HG03558 (cell line): ENCODE results near the gene NLGN2.

ENCODE experiments used
- ATAC-seq: cut with Tn5 transposase; IDR thresholded peaks from one replicate; pipeline ENCODE4 v1.9.1; 2021; ENCODE audit warnings: moderate number of reproducible peaks; ENCODE audit not compliant: unreplicated experiment; ENCODE audit errors: extremely low read depth

Gene NLGN2

DNA sequence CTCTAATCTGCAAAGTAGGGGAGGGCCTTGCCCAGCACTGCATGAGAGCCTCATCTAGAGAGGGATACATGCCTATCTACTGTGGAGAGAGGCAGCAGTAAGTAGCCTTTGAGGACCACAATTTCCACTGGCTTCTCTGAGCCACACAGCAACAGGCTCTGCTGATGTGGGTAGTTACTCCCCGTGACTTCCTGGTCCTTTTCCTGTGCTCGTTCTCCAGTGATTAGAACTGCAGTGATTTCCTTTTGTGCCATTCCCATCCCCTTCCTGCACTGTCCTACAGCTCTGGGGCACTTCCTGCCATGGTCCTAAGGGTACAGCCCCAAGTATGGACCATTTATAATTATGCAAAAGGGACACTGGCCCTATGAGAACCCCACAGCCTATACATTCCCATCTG lies 16.3 kb upstream of the NLGN2 start:
- no peak for ATAC-seq

DNA sequence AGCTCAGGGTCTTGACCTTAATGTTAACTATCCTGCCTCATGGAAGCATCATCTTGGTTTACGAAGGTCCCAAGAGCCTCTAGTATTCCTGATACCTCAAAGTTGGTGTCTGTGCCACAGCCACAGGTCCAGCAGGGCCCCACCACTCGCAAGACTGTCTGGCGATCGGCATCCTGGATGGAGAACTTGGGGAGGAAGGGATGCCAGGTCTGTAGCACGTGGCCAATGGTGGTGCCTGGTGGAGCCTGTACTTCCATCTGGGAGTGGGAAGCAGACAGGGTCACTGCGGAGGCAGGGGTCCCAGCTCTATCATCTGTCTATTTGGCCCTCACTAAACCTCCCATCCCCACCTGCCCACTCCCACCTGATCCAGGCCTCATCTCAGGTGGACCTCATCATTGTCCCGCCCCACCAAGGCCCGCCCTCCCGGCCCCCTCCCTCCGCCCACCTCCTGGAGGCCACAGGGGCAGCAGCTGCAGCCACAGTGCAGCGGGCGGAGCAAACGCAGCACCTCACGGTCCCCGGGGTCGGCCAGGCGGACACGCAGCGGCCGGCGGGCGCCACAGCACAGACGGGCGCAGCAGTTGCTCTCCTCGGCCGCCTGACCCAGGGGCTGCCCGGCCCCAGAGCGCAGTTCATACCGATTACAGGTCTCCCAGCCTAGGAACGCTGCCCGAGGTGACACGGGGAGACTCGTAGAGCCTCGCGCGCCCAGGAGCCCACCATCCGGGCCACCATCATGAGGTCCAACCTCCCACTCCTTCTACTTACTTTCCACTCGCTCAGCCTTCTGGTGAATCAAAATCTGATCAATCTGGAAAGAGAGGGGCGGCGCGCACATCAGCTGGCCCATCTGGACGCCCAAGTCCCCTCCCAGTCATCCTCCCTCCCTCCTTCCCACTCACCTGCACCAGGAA lies 14.7 kb upstream of the NLGN2 start:
- ATAC-seq, result no peak

DNA sequence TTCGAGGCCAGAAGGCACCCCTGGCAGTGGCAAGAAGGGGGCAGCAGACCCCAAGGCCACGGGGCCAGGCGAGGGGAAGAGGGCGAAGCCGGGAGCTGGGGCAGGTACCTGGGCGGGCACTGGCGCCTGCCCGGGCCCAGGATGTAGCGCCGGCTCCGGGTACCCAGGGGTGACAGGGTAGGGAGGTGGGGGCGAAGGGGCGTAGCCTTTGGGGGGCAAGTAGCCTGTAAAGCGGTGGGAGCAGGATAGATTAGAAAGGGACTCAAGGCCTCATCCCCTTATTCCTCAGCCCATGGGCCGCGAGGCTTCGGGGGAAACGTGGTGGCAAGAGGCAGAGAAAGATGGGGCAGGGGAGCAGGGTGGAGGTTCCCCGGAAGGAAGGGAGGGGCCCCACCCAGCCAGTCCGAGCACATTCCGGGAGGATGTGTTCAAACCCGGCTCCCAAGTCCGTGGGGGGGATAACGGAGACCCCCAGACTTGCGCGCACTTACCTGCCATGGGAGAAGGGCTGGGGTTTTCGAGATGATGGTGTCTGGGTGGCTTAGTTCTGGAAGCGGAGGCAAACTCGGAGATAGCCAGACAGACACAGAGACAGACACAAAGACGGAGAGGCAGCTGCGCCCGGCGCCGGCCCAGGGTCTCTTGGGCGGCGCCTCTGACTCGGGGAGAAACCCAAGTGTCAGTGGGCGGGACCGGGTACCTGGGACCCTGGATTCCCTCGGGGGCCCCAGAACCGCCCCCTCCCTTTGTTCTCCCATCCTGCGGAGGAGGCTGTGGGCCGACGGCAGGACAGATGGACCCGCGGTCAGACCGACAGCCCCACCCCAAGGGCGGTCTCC lies 13.8 kb upstream of the NLGN2 start:
- peak; percentile 13 for ATAC-seq

DNA sequence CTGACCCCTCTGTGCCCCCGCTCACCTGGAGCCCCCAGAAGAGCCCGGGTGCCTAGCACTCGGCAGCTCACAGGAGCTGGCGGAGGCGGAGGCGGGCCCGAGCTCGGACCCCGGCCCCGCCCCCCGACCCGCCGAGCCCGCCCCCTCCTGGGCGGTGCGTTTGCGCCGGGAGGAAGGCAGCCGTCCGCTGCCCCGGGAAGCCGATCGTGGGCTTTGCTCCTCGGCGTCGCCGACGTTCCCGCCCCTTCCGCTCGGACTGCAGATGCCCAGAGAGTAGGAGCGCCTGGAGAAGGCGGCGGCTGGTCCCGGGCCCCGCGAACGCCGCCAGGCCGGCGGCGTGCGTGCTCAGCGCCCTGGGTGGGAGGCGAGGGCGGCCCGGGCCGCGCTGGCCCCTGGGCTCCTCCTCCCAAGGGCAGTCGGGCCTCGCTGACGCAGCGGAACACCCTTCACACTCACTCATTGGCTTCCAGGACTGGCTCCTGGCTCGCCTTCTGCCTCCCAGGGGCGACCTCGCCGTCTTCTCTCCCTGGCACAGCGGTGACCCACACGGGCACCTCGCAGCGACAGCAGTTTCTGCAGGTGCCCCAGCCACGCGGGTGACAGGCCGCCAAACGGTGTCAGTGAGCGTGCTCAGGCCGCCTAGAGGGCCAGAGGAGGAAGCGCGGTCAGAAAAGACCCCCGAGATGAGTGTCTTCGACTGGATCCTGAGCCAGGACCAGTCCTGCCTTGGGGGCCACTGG lies 13.0 kb upstream of the NLGN2 start, which contains the start of gene PLSCR3:
Gene PLSCR3 (minus strand): TSS at position 74 of the 740 bp plus-strand sequence. CDS start 415 bp downstream, outside the sequence.
- ATAC-seq, result peak; percentile 45

DNA sequence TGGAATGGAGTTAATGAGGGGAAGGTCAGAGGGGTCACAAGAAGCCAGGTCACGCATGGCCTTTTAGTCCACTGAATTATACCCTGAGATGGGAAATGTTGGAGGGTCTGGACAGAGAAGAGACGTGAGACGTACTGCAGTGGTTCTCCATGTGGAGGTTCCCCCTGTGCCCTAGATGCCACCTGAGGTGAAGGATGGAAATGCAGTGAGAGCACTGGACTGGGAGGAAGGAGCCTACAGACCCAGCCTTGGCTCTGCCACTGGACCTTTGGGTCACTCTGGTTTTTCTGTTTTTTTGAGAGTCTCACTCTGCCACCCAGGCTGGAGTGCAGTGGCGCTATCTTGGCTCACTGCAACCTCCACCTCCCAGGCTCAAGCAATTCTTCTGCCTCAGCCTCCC lies 11.5 kb upstream of the NLGN2 start:
- no peak for ATAC-seq

DNA sequence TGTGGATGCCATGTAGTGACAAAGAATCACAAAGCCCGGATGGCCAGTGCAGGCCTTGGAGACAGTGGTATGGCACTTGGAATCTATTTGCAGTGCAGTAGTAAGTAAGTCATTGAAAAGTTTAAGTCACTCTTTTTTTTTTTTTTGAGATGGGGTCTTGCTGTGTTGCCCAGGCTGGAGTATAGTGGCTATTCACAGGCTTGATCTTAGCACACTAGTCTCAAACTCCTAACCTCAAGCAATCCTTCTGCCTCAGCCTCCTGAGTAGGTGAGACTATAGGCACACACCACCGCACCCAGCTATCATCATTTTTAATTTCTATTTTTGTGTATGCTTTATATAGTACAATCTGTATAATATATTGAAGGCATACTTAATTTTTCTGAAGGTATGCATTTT lies 9.0 kb upstream of the NLGN2 start:
- no peak for ATAC-seq

DNA sequence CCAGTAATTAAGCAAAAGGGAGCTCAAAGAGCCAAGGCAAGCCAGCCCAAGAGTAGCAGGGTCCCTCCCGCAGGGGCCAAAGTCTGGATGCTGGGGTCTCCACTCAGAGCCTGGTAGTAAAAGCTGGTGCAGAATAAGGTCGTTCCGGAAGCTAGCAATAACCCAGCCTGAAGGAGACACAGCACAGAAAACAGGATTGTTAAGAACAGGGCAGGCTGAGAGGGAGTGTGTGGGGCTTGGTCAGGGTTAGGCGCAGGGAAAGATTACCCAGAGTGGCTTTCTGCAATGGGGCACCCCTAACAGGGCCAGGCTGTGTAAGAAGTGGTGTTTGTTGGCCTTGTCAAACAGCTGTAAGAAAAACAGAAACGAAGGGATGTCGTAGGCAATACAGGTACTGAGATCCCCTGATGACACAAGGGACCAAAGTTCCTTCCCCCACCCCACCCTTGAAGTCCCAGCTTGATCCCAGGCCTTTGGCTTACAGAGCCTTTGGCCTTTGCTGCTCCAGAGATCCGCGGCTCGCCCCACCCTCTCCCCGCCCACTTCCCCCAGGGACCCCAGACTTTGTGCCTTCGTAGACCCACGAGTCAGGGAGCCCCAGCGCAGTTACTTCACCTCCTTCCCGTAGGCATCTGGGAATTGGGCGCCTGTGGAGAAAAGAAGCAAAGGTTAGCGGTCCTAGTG lies 4.5 kb upstream of the NLGN2 start:
- no peak for ATAC-seq

DNA sequence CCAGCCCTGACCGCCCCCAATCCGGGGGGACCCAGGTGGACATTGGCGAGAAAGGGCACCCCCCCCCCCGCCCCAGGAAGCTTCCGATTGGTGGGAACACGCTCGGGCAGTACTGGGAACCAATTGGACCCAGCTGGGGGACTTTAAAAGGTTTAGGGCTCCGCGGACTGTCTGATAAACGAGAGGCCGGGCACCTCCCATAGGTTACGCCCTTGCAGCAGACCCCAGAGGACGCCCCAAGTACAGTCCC lies 4.0 kb upstream of the NLGN2 start:
- no peak for ATAC-seq

DNA sequence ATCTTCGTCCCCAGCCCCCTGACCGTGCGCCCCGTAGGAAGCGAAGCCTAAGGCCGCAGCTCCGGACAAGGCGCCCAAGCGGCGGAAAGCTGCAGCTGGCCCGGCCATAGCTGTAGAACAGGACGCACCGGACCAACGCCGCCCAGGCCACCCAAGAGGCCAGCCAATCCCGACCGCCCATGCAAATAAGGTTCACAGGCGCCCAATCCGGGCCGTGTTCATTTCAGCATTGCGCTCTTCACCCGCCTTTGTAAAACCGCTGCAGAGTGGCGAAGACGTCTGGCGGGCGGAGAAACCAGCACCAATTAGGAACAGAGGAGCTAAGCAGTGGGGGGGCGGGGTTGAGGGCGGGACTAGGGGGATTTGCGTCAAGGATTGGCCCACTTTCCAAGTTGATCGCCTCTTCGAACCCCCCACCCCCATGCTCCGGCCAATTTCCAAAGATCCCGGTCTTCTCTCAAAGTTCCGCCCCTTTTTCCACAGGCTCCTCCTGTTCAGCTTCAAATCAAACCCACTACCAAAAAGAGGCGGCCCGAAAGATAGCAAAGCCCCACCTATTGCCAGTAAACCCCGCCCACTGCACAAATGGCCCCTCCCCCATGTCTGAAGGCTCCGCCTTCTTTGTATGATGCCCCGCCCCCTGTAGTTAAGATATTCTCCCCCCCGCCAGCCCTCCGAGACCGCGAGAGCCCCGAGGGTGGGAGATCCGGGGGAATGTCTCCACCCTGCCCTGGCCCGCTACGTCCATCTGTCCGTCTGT lies 3.5 kb upstream of the NLGN2 start, which contains the start of gene TMEM256:
Gene TMEM256 (minus strand): TSS at position 121 of the 760 bp plus-strand sequence. CDS start 13 bp downstream, at position 108.
- peak; percentile 76 for ATAC-seq

DNA sequence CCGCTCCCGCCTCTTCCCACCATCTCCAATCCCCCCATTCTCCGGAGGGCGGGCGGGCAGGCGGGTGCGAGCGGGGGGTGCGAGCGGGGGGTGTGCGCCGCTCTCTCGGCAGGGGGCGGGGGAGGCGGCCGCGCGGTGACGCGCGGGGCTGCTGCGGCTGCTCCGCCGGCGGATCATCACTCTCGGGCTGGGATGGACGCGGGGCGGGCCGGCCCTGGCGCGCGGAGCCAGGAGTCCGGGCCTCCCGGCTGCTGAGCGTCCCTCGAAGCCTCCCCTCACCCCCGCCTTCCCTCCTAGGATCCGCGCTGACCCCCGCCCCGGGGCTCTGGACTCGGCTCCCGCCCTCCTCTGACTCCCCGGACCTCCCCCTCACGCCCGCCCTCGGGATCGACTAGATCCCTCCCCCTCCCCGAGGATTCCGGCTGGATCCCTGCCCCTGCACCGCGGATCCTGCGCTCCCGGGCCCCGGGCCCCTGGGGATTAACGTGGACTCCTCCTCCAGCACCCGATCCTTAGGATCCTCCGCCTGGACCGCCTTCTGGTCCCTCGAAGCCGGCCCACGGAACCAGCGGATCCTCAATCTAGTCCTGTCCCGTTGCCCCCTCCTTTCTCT lies 2.8 kb upstream of the NLGN2 start:
- peak; percentile 2 for ATAC-seq

DNA sequence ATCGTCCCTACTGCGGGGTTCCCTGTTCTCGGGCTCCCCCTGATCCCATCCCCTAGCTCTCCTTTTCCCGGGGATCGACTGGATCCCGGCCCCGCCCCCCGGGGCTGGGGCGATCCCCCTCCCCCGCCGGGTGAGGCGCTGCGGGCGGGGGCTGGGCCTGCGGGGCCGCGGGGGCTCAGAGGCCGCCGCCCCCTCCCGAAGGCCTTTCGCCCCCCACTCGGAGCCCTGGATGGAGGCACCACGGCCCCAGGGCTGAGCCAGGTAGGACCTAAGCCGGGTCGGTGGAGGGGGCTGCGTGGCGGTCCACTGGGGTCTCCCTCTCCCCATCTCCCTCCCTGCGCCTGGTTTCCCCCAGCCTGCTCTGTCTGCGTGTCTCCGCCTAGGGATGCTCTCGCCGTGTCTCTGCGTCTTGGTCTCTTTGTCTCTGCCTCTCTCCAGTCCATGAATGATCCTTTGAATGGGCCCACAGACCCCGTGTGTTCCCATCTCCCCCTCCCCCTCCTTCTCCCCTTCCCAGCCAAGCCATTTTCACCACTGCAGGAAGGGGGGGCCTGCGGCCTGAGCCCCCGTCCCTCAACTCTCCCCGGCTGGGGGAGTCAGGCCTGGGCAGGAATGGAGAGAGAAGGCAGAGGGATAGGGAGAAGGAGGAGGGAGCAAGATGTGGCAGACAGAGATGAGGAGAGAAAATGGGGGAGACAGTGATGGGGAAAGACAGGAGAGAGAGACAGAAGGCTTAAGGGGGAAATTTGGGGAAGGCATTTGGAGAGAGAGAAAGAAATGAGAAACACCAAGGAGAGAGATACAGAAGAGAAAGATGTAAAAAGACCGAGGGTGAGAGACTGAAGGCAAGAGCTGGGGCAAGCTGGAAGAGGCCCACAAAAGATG lies 2.1 kb upstream of the NLGN2 start:
- ATAC-seq, result no peak

DNA sequence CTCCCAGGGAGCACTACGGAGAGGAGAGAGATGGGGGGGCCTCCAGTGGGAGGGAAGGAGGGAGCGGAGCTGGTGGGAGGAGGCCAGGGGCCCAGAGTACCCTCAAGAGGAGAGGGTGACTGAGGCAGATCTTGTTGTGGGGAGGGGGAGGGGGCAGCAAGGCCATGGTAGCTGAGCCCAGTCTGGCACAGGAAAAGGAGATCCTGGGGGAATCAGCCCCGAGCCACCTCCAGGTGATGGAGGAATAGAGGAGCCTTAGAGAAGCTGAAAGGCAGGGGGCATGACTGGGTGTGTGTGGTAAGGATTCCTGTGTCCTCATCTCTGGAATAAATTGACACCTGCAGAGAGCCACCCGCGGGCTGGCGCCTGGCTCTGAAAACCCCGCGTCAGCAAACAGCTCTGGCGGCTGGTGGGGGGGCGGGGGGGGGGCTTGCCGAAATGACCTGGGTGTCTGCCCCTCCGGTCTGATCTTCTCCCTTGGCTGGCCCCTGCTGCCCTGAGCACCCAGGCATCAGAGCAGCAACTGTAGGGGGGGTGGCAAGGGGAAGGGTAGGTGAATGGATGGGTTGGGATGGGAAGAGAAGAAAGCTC lies 1.3 kb upstream of the NLGN2 start:
- no peak for ATAC-seq

DNA sequence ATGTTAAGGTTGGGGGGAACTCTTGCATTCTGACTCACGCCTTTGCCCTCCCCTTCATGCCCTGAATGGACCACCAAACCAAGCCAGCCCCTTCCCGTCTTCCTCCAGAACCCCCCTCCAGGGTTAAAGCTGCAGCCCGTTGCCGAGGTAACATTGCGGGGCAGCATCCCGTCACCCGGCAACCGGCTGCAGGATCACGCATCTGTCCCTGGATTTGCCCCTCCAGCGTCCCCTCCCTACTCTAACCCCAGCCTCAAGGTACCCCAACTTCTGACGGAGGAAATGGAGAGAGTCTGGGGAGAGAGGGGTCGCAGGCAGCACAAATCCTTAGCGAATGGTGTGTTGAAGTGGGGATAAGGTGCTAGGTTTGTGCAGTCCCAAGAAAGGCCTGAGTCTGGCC lies 563 bp upstream of the NLGN2 start:
- ATAC-seq, result no peak

DNA sequence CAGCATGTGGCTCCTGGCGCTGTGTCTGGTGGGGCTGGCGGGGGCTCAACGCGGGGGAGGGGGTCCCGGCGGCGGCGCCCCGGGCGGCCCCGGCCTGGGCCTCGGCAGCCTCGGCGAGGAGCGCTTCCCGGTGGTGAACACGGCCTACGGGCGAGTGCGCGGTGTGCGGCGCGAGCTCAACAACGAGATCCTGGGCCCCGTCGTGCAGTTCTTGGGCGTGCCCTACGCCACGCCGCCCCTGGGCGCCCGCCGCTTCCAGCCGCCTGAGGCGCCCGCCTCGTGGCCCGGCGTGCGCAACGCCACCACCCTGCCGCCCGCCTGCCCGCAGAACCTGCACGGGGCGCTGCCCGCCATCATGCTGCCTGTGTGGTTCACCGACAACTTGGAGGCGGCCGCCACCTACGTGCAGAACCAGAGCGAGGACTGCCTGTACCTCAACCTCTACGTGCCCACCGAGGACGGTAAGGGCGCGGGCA lies 645 bp downstream of the NLGN2 start:
- ATAC-seq, result no peak

DNA sequence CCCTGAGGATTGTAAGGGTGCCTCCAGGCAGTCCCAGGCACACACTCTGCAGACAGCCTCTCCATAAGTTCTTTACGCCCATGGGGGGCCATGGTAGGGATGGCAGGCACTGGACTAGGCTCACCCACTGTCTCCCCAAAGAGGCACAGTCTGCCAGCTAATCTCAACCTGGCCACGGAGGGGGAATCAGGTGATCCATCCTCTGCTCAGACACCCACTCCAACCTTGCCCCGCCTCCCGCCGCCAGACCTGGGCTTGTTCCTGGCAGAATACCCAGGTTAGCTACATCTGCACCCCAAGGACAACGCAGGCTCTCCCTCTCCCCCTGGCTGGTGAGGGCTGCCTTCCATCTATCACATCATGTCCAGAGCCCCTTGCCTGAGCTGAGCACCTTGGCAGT lies 1.2 kb downstream of the NLGN2 start:
- ATAC-seq, result no peak

DNA sequence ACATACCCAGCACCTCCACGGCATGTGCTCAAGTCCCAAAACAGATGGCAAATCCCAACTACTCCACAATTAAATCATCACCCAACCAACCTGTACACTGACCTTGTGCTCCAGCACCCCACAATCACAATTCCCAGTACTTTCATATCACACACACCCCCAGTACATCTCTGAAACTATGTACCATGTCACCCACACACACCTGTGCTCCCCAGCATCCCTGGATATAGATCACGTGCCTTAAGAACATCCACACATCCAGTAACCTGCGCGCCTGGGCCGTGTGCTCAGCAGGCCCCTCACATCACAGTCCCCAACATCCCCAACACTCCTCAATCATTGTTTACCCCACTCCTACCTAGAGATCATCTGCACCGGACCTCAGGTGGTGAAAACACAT lies 2.1 kb downstream of the NLGN2 start:
- no peak for ATAC-seq

DNA sequence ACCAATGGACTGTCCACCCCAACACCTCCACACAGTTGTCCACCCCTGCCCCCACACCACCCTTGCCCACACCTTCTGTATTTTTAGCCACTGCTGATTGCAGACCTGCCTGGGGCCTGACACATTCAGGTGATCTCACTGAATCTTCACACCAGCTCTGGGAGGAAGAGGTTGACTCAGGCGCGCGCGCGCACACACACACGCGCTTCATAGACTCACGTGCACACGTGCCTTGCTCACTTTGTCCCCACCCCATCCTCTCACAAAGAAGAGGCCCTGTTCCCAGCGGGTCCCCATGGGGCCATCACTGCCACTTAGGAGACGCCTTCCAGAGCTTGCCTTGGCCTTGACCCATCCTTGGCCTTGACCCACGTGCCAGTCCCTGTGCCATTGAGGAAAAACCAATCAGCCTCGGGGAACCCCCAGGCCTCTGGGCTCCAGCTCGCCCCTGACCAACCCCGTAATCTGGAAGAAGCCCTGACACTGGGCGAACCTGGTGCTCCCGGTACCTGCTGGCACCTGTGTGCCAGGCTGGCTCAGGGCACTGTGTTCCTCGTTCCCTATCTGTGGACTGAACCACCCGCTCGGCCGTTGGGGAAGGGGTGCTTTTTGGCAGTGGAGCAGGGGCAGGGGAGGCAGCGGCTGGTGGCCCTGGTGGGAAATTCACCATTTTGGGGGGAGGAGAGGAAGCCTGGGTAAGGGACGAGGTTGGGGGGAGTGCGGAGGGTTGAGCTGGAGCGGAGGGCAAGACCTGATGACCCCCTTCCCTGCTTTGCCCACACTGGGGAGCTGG lies 3.2 kb downstream of the NLGN2 start:
- no peak for ATAC-seq
